DMS 273 (cell line): ENCODE data around the gene C11orf21.

Experiments used
- DNase-seq: peaks from one replicate; lab custom pipeline; 2025; ENCODE audit not compliant: unreplicated experiment; lab: John Stamatoyannopoulos, UW

Gene C11orf21

DNA sequence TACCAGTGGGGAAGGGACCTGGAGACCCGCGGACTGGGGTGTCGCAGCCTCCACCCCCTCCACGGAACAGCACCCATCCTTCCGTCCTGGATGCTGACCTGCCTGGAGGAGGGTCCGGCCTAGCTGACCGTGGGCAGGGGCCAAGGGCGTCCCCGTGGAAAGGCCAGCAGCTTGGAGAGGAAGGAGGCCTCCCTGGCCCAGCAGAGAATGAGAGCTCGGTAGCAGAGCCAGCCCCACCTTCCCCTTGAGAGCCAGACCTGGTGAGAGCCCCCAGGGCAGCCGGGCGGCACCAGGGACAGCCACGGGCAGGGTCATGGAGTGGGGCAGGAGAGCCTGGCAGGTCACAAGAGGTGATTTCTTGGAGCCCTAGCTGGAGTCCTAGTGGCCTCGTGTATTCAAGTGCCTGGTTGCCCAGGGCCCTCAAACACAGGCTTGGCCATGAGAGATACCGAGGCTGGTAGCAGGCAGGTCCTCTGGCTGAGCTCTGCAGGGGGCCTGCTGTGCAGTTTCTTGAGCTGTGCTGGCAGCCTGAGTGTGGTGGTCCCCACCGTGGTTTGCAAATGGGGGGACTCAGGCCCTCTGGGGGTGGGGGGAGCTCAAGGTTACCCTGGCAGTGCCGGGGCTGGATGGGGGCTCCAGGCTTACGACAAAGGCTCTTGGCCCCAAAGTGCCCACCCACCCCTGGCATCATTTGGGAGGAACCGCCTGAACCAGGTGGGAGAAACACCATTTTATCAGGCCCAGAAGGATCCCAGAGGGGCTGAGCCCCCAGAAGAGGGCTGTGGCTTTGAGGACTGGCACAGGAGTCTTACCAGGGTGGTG, 7.7 kb upstream of the C11orf21 start:
- DNase-seq = no peak

- no peak for DNase-seq
Measured at GRCh38 chr11:2308713-2309112, 7.0 kb upstream of the C11orf21 start.

GRCh38 chr11:2307501-2308331, 6.0 kb upstream of the C11orf21 start:
- no peak for DNase-seq

DNA sequence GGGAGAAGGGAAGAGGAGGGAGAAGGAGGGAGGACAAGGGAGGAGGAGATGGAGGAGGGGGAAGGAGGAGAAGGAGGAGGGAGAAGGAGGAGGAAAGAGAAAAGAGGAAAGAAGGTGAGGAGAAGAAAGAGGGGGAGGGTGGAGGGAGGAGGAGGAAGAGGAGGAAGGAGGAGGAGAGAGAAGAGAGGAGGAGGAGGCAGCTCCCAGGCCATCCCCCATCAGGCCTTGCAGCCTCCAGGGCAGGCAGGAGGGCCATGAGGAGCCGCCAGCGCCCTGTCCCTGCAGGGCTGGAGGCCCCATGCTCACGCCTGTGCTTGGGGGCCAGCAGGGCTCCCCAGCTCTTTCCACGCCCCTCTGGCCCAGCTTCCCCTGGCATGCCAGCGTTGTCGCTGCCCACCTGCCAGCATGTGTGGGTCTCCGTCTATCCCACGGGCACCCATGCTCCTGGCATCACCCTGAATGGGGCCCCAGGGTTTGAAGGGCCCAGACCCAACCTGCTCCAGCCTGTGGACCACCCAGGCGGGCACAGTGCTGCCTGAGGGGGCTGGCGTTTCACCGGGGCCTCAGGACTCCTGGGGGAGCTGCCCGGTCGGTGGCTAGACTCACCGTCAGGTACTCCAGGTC, 5.3 kb upstream of the C11orf21 start:
- no peak for DNase-seq

- peak; percentile 11 for DNase-seq
Measured at GRCh38 chr11:2306452-2306823, 4.7 kb upstream of the C11orf21 start.

DNA sequence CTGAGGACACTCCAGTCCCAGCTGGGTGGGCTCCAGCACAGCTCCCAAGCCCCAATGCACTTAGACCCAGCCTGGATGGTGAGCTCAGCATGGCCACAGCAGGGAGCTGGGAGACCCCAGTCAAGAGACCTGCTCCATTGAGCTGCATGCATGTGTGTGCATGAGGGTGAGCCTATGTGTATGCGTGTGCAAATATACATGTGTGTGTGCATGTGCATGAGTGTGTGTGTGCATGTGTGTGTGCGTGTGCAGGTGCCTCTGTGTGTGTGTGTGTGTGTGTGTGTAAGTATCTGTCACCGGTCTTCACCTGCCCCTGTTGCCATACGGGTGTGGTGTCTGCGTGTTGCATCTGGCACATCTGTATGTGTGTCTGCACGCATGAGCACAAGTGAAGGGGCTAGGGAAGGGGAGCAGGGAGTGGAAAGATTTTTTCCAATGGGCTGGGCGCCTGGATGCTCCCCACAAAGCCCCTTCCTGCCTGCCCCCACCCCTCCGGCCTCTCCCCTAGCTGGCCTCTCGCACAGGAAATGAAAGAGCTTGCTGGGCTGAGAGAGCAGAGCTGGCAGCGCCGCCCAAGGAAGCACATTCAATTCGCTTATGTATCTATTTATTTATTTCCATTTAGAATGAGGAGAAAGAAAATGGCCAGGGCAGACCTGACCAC, 4.2 kb upstream of the C11orf21 start:
- DNase-seq = no peak

DNA sequence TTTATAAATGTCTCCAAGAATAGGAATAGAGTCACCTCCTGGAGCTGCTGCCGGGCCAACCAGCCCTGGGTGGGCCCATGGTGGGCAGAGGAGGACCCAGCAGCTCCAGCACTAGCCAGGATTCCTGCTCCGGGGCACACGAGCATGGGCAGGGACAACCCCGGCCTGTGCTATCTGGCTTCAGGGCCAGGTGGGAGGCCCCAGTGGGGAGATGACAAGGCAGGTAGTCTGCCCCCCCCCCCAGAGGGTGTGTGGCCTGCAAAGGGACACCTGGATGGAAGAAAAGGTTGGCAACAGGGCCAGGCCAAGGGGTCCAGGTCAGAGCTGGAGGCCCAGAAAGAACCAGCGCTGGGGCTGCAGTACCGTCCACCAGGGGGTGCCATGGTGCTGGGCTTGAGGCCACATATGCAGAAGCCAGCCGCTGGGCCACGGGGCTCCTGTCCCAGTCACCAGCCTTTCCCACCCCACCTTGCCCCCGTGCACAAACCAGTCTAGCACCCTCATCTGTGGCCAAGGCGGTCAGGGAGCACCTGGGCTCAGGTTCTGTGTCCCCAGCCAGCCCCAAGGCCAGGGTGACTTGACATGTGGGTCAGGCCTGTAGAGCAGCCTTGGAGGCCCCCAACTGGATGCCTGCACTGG, 3.5 kb upstream of the C11orf21 start:
- peak; percentile 81 for DNase-seq

DNA sequence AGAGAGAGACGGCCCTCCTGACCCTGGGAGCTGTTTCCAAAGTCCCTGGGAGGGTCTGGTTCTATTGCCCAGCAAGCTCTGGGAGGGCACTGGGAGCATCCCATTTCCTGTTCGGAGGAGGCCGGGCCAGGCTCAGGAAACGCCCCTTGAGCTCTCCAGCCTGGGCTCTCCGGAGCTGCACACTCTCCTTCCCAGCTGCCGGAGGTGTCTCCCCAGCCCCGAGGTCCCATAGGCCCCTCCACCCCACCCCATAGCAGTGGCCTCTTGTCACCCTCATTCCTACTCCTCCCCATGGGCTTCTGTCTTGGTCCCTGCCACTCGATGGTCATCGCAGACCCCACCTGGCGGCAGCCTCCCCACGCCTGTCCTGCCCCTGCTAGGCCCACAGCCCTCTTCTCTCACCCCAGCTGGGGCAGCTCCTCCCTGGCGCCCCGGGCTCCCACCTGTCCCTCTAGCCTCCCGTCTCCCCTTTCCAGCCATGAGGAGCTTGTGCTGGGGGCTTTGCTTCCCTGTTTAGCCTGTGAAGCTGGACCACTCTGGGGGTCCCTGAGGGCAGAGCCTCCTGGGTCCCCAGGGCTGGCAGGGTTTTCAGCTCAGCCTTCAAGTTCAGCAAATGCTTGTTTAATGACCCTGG, 2.9 kb upstream of the C11orf21 start:
- DNase-seq = peak; percentile 16

DNA sequence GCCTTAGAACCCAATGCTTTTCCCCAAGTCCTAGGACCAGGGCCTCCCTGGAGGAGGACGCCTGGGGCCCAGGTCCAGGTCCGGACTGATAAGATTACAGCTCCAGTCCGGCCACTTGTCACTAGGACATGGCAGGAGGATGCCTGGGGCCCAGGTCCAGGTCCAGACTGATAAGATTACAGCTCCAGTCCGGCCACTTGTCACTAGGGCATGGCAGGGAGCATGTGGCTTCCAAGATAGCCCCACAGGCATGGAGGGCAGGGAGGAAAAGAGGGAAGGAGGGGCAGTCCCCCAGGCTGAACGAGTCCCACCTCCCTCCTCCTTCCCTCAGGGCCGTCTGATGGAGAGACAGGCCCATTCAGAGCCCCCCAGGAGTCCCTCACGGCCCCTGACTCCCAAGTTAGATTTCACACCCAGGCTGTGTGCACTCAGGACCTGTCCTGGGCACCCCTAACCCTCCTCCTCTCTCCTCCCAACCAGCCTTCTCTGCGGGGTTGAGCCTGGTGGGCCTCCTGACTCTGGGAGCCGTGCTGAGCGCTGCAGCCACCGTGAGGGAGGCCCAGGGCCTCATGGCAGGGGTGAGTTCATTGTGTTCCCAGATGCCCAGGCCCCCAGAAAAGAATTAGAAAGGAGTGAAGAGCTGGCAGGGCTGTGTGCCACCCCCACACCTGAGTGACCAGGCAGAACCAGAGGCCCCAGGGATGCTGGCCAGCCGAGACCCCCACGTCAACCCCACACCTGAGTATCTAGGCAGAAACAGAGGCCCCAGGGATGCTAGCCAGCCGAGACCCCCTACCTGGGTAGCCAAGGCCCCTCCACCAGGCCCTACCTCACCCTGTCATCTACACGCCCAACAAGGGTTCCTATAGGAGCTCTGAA, 2.1 kb upstream of the C11orf21 start:
- no peak for DNase-seq

DNA sequence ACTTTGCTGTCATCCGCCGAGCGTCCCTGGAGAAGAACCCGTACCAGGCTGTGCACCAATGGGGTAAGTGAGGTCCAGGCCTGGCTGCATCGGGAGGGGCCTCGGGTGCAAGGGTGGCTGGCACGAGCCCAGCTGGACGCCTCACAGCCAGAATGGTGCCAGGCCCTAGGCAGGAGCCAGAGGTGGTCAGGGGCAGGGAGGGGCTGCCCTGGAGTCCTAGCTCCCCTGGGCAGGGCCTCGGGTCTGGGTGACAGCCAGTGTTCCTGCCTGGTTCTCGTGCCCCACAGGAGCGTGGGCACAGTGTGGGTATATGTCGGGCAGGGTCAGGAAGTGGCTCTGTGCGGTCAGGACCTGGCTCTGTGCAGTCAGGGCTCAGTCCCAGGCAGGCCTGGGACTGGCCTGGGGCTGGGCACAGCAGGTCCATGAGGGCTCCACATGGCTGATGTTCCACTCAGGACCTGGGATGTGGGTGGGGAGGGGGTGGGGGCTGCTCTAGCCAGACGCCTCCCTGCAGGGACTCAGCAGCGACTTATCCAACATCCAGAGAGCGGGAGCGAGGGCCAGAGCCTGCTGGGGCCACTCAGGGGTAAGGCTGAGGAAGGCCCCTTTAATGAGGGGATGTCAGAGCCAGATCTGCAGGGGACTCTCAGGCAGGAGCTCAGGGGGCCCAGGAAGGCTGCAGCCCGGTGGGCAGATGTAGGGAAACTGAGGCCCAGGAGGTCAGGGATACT, 1.3 kb upstream of the C11orf21 start:
- DNase-seq = no peak

GRCh38 chr11:2302306-2302895, 683 bp upstream of the C11orf21 start:
- no peak for DNase-seq

- no peak for DNase-seq
Measured at GRCh38 chr11:2300936-2301630, 635 bp downstream of the C11orf21 start.

DNA sequence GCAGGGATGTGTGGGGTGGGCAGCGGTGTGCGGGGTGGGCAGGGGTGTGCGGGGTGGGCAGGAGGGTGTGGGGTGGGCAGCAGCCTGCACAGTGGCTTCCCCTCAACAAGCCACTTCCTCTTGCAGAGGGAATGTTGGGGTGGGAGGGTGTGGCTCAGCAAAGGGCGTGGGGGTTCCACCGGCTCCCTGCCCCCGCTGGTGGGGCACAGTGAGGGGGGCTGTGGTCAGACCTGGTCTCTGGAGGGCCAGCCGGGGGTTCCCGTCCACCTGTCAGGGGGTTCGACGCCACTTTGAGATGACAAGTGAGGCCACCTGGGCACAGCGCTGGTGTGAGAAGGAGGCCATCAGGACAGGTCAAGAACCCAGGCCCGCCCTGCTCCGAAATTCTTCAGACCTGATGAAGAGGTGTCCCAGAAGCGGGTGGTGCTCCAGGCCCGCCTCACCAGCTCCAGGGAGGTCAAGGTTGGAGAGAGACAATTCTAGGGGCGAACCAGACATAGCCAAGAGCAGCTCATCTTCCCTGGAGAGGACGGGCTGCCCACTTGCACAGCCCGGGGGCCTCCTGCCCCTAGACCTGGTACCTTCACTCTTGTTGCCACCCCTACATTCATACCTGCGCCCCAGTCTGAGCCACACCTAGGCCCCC, 1.3 kb downstream of the C11orf21 start:
- no peak for DNase-seq

DNA sequence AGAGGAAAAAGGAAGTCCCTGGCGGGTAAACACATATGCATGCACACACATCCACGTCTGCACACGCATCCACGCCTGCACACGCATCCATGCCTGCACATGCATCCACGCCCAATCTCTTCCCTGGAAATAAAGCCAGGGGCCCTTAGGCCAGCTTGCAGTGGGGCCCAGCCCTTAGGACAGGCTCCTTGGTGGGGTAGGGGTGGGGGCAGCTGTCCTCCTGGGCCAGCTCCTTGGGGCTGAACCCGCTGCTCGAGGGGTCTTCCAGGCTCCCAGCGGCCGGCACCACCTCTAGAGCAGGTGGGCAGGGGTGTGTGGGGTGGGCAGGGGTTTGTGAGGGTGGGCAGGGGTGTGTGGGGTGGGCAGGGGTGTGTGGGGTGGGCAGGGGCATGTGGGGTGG, 1.9 kb downstream of the C11orf21 start:
- no peak for DNase-seq

- peak; percentile 38 for DNase-seq
Measured at GRCh38 chr11:2298795-2299761, 2.6 kb downstream of the C11orf21 start.

GRCh38 chr11:2298131-2298794, 3.5 kb downstream of the C11orf21 start:
- no peak for DNase-seq
